ENCODE measurements around the gene FAM83G.
A peak's percentile ranks its signal among the peaks of the same experiment; 100 is the strongest.
"Not testable (repeated sequence)": the region's sequence is repeated elsewhere in the genome, so short reads cannot be mapped to it uniquely, and the experiment has no call there.

Gene FAM83G

GRCh38 chr17:18949566-18949965 is 55.0 kb downstream of the FAM83G start:
- no peak for DNase-seq

DNA sequence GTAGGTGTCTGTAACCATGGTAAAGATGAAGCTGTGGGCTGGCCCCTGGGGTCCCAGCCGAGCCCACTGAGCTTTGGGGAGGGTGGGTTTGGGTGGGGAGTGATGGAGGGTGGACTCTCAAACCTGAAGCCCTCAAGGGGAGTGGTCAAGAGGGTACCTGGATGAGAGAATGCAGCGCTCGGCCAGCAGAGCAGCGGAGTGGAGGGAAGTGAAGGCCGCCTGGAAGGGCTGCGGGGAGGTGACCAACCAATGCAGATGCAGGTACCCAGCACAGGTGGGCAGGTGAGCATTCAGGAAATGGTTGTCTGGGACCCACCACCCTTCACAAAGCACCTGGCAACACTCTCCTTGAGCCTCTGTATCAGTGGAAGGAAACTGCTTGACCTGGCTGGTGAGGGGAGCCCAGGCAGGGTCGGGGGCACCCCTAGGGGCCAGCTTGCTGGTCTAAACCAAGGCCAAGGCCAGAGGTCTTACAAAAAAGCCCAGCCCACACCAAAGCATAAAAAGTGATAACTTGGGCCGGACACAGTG is 56.0 kb downstream of the FAM83G start:
- DNase-seq: no peak

- no peak for DNase-seq
These were observed 56.7 kb downstream of the FAM83G start for GRCh38 chr17:18947866-18948265.

DNA sequence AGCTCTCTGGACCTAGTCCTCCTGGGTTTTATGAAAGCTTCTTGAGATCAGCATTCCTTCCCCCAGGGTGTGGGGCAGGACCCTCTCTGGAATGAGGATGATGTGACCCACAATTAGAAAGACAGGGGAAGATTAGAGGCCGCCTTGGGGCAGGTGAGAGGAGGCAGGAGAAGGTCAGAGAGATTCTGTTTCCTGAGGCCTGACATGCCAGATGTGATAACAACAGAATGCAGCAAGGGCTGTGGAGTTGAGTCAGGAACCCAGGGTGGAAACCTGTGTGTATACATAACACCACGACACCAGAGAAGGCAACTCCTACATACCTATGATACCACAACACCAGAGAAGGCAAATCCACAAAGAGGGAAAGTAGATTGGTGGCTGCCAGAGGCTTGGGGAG is 58.0 kb downstream of the FAM83G start:
- DNase-seq: no peak

GRCh38 chr17:18944646-18945045 is 59.9 kb downstream of the FAM83G start:
- no peak for DNase-seq

DNA sequence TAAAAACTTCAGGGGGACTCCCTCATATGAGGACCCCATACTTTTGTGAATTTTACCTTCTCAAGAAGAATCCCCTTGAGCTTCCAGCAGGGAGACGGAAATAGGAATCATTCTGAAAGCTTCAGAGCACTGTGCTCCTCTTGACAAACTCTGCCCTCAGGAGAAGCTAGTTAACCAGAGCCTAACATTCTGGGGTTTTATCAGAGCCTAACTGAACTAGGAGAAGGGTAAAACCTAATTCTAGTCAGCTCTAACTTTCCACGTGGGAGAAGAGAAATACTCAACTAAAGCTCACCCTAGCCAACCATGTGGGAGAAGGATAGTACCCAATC is 65.9 kb downstream of the FAM83G start:
- DNase-seq: no peak

GRCh38 chr17:18937981-18938691 is 66.4 kb downstream of the FAM83G start:
- DNase-seq: no peak

DNA sequence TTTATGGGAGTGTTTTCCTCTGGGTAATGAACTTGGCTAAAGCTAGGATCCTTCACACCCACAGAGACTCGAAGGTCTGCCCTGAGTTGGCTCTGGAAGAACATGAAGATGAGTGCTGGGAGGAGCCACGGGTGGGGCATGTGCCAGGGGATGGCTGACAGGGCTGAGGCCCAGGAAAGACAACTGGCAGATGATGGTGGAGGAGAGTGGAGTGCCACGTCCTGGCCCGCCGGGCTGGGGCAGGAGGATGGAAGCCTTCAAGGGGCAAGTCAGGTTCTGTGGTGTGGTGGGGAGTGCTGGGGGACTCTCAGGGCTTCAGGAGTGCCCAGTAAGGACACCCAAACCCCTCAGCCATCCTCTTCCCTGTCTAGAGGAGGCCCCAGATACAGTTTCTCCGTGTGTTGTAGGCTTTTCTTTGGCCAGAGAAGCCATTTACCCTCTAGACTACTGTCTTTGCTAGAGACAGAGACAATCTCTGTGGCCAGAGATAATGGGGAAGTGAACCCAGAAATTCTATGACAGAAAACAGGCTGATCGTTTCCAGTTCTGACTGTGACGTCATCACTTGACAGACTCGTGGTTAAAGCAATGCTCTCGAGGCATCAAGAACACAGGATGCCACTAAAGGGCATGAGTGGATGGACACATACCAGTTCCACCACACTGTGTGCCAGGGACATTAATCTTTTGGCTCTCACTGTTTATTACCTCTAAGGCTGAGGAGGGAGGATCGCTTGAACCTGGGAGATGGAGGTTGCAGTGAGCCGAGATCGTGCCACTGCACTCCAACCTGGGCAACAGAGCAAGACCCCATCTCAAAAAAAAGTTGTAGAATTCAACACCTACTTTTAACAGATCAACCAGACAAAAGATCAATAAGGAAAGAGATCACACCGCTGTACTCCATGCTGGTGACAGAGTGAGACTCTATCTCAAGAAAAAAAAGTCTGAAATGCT is 71.2 kb downstream of the FAM83G start:
- DNase-seq: peak; percentile 15 to 30

- DNase-seq: peak; percentile 8 to 38
These were observed 72.1 kb downstream of the FAM83G start for GRCh38 chr17:18932360-18933055.

GRCh38 chr17:18928628-18929125 is 75.9 kb downstream of the FAM83G start:
- DNase-seq: no peak

- peak in 1 of 2 donors; percentile 12 for DNase-seq
These were observed 79.4 kb downstream of the FAM83G start for GRCh38 chr17:18925187-18925586.

GRCh38 chr17:18922596-18922995 is 82.0 kb downstream of the FAM83G start:
- not testable (repeated sequence) for DNase-seq

DNA sequence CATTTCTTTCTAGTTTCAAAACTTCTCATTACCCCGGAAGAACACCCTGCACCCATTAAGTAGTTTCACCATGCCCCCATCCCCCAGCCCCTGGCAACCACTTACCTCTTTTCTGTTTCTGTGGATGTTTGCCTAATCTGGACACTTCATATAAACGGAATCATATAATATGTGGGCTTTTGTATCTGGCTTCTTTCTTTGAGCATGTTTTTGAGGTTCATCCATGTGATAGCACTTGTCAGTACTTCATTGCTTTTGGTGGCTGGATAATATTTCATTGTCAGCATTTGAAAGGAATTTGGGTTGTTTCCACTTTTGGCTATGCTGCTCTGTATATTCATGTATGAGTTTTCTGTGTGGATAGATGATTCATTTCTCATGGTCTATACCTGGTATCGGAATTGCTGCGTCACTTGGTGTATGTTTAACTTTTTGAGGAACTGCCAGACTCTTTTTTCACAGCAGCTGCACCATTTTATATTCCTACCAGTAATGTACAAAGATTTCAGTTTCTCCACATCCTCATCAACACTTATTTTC is 82.6 kb downstream of the FAM83G start:
- DNase-seq: no peak

DNA sequence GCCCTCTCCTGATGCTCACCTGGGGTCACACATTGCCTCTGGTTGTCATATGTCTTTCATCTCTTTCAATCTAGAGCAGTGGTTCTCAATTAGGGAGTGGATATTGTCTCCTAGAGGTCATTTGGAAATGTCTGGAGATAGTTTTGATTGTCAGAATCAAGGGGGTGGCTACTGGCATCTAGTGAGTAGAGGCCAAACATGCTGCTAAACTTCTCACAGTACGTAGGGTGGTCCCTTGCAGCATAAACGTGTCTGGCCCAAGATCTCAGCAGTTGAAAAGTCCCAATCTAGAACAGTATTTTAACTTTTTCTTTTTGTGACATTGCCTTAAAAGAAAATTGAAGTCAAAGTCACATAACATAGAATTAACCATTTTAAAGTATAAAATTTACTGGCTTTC is 83.1 kb downstream of the FAM83G start:
- DNase-seq: no peak

DNA sequence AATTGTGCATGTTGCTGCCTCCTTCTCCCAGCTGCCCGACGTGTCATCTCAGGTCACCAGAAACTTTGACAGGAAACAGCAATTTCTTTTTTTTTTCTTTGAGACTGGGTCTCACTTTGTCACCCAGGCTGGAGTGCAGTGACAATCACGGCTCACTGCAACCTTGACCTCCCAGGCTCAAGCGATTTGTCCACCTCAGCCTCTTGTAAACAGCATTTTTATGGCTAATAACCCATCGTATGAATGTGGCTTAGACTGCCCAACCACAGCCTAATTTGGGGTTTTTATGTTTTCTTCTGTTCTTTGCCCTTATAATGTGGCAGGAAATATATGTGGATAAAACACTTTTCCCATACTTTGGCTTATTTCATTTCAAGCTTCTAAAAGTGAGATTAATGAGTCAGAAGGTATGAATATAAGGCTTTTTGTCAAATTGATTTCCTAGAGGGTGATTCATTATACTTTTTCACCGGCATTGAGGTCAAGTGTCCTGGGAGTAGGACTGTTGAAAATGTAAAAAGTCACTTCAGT is 83.6 kb downstream of the FAM83G start:
- DNase-seq: no peak

- no peak for DNase-seq
These were observed 84.6 kb downstream of the FAM83G start for GRCh38 chr17:18919963-18920362.
